Erythroblast (primary cell): ENCODE measurements around the gene LRRC8A.

Experiments
- GATA1 ChIP-seq: IDR thresholded peaks from 2 replicates; pipeline ENCODE4 v1.6.1; 2011; ENCODE audit warnings: low read depth, mild to moderate bottlenecking, control low read depth, low read length, moderate library complexity
- POLR2A ChIP-seq: IDR thresholded peaks from 2 replicates; pipeline ENCODE4 v1.6.1; 2011; ENCODE audit warnings: mild to moderate bottlenecking, low read length

- TF ChIP-seq POLR2A = no peak
- TF ChIP-seq GATA1 = no peak
These were observed 4.1 kb upstream of the LRRC8A start for GRCh38 chr9:128877852-128878251.
